ENCODE measurements around the gene STX4. TPM values are rescaled to one million over a fixed set of nuclear protein-coding genes. Genes with fewer than 3 reads are reported as not detected.

The STX4 gene
- total RNA-seq, 1 donor from 2014 or later: 86.1 TPM

GRCh38 chr16:31083081-31083480, 49.7 kb downstream of the STX4 start:
- H3K36me3 ChIP-seq: peaks cover 75% of the 10 kb centered on the region
- no peak overlapping the region for H3K4me3 ChIP-seq
- intact Hi-C loops (cut with DNase I): no loop called here
- H3K27me3 ChIP-seq (ENCODE audit: low read depth): no peaks in the 10 kb centered on the region
- DNase-seq (no peak), ATAC-seq (no peak)
- TF ChIP-seq CTCF (IDR thresholded peaks at IDR 0.05): no peak
- no peaks in the 10 kb centered on the region for H3K4me1 ChIP-seq
- H3K27ac ChIP-seq: no peak overlapping the region
- H3K9me3 ChIP-seq: no peaks in the 10 kb centered on the region

DNA sequence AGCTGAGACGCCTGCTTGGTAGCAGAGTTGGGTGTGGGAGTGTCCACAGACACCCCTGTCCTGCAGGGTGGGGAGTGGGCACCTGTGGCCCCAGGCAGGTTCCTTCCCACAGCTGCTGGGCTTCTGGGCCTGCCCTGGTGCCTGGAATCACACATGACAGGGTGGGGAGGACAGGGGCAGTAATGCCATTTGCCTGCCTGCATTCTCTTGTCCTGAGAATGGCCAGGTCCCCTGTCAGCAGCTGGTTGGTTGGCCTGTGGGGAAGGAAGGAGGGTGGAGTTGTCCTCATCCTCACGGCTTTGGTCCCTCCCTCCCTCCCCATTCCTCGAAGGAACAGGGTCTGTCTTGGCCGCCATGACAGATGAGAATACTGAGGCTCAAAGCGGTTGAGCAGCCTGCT, 50.2 kb downstream of the STX4 start:
- peaks cover 72% of the 10 kb centered on the region for H3K36me3 ChIP-seq
- no peaks in the 10 kb centered on the region for H3K9me3 ChIP-seq
- H3K4me1 ChIP-seq: no peaks in the 10 kb centered on the region
- no peak for TF ChIP-seq CTCF (IDR thresholded peaks at IDR 0.05)
- no peak overlapping the region for H3K4me3 ChIP-seq
- ATAC-seq: peak in 1 of 2 donors; percentile 10
- no peaks in the 10 kb centered on the region for H3K27me3 ChIP-seq (ENCODE audit: low read depth)
- no peak overlapping the region for H3K27ac ChIP-seq
- intact Hi-C loops (cut with DNase I): no loop called here
- DNase-seq: no peak

DNA sequence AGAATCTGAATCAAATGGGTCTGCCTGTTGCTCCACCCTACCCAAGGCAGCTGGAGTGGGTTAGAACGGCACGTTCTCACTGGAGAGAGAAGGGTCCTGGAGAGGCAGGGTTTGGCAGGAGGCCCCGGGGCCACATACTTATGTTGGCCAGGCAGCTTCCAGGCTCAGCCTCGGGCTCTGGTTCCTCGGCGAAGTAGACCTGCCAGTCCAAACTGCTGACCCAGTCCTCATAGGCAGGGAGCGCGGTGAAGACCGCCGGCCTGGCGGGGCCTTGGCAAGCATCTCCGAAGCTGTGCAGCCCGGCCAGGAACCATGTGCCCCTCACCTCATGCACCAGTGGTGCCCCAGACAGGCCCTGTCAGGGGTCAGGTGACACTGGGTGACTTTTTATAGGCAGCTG, 50.6 kb downstream of the STX4 start:
- Histone ChIP-seq H3K4me3 (no peak overlapping the region), H3K27ac (no peak overlapping the region), H3K9me3 (no peaks in the 10 kb centered on the region), H3K4me1 (no peaks in the 10 kb centered on the region), H3K36me3 (peaks cover 72% of the 10 kb centered on the region), H3K27me3 (ENCODE audit: low read depth) (no peaks in the 10 kb centered on the region)
- intact Hi-C loops (cut with DNase I): no loop called here
- DNase-seq: no peak
- no peak for TF ChIP-seq CTCF (IDR thresholded peaks at IDR 0.05)
- ATAC-seq: peak; percentile 52 to 57

DNA sequence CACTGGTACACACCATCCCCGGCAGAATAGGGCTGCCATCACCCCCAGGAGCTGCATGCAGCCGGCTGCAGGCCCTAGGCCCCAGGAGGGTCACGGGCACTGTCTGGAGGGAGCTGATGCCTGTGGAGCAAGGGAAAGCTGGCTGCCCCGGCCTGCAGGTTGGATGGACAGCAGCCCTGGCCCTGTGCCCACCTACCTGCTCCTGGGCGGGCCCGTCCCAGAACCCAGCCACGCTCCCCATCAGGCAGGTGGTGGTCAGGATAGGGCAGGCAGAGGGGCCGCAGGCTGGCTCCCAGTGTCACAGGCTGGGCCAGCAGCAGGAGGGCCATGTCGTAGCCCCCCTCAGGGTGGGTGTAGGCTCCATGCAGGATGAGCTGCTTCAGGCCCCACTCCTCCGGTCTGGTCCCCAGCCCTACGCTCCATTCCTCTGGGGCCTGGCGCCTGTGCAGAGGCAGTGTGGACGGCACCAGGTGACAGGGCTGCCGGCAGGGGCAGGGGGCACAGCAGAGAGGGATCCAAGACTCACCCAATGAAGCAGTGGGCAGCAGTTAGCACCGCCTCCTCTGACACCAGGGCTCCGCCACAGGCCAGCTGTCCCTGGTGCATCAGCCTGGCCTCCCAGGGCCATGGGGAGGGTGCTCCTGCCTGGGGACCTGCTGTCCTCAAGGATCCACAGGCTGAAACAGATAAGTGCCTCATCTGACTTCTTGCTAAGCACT, 51.4 kb downstream of the STX4 start:
- Histone ChIP-seq H3K27ac (no peak overlapping the region), H3K4me3 (no peak overlapping the region), H3K9me3 (no peaks in the 10 kb centered on the region), H3K36me3 (peaks cover 71% of the 10 kb centered on the region), H3K4me1 (no peaks in the 10 kb centered on the region), H3K27me3 (ENCODE audit: low read depth) (no peaks in the 10 kb centered on the region)
- ATAC-seq (no peak), DNase-seq (no peak)
- TF ChIP-seq CTCF (IDR thresholded peaks at IDR 0.05): no peak
- intact Hi-C loops (cut with DNase I): no loop called here

DNA sequence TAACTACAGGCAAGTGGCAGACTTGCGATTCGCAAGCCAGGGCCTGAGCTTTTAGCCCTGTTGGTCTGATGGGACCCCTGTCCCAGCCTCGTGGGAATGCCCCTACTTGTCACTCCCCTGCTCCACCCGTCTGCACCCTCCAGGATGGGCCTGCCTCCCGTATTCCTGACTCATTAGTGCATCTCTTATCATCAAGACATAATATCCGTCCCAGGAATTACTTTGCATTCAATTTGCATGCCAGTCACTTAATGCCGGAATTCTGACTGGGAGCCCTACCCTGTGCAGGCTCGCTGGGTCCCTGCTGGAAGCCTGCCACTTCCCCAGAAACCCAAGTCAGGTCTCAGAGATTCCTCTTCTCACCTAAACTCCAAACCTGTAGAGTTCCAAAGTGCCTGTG, 52.1 kb downstream of the STX4 start:
- intact Hi-C loops (cut with DNase I): no loop called here
- Histone ChIP-seq H3K4me3 (no peak overlapping the region), H3K36me3 (peaks cover 66% of the 10 kb centered on the region), H3K27me3 (ENCODE audit: low read depth) (no peaks in the 10 kb centered on the region), H3K27ac (no peak overlapping the region), H3K4me1 (no peaks in the 10 kb centered on the region), H3K9me3 (no peaks in the 10 kb centered on the region)
- no peak for TF ChIP-seq CTCF (IDR thresholded peaks at IDR 0.05)
- DNase-seq: no peak
- no peak for ATAC-seq

Data from lower lobe of right lung (tissue), 2 donors.